Middle frontal gyrus (tissue), 1 donor: ENCODE data around the gene FGD3.
"Not testable (repeated sequence)": the region's sequence is repeated elsewhere in the genome, so short reads cannot be mapped to it uniquely, and the experiment has no call there.

Experiments
- DNase-seq: peaks from one replicate; pipeline ENCODE4 v3.0.0-alpha.2; 2015; ENCODE audit warnings: low spot score; ENCODE audit errors: extremely low spot score

FGD3 gene

GRCh38 chr9:92947268-92948037 lies at the start of gene FGD3:
Gene FGD3, plus strand, starts transcription at chr9:92947523. Its CDS starts 28,734 bp downstream, at chr9:92976257.
- no peak for DNase-seq

DNA sequence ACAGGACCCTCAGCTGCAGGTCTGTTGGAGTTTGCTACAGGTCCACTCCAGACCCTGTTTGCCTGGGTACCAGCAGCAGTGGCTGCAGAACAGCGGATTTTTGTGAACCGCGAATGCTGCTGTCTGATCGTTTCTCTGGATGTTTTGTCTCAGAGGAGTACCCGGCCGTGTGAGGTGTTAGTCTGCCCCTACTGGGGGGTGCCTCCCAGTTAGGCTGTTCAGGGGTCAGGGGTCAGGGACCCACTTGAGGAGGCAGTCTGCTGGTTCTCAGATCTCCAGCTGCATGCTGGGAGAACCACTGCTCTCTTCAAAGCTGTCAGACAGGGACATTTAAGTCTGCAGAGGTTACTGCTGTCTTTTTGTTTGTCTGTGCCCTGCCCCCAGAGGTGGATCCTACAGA lies 42.2 kb upstream of the FGD3 start:
- not testable (repeated sequence) for DNase-seq

GRCh38 chr9:92911511-92912475 lies 35.5 kb upstream of the FGD3 start:
- no peak for DNase-seq

GRCh38 chr9:92917176-92917800 lies 30.0 kb upstream of the FGD3 start:
- no peak for DNase-seq

DNA sequence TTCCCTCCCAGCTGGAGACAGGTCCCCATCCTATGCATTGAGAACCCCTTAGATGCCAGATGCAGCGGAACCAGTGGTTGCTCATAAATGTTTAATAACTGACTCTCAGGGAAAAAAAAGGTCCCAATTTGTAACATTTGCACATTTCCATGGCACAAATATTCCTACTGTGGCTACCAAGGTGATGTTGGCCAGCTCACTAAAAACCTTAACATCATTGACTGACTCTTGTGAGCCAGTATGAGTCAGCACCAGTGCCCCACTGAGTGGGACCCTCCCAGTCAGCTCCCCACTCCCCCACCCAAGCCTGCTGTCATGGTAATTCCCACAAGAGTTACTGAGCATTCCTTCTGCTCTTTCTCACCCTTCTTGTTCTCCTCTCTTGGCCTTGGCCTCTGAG lies 26.9 kb upstream of the FGD3 start:
- no peak for DNase-seq

DNA sequence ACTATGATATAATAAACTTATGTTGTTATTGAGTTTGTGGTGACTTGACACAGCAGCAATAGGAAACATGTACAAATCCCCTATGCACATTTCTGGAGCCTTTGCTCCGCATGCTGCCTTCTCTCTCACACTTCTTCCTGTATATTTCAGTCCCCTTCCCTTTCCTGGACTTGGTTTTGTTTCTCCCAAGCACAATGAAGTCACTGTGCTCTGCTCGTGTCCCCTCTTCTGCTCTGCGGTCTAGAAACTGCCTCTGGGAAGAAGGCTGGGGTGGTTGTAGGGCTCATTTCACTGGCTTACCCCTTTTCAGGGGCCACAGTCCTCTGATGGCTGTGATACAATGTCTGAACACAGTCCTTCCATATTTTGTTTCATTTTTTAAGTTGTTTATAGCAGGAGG lies 15.7 kb upstream of the FGD3 start:
- DNase-seq: no peak

DNA sequence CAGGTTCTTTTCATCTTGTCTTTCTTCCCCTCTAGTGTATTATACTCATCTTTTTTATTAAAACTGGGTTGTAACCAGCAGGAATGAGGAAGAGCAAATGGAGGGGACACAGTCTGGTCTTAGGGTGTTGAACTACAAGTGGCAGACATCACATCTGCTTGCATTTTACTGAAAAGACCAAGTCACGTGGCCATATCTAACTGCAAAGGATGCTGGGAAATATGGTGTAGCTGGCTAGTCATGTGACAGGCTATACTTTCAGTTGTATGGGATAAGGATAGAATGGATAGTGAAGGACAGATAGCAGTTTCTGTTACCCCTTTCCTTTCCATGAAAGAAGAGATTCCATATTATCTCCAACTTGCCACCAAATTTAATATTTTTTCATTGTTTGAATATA lies 13.0 kb upstream of the FGD3 start:
- DNase-seq: no peak

GRCh38 chr9:92938025-92938424 lies 9.3 kb upstream of the FGD3 start:
- no peak for DNase-seq

DNA sequence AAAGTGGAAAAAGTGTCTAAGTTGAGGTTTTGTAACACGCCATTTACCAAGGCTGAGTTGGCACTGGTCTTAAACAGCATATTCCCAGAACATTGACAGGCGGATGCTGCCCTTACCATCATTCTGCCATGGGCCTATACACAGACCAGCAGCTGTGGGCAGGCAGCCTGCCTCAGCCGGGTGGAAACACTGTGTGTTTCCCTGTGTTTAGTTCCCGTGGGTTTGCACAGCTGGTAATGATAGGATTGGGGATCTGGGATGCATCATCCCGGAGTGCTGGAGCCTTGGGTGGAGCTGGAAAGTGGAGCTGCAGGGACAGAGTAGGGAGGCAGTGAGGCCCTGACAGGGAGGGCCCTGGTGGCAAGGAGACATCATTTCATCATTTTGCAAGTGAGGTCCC lies 5.5 kb upstream of the FGD3 start:
- DNase-seq: no peak

DNA sequence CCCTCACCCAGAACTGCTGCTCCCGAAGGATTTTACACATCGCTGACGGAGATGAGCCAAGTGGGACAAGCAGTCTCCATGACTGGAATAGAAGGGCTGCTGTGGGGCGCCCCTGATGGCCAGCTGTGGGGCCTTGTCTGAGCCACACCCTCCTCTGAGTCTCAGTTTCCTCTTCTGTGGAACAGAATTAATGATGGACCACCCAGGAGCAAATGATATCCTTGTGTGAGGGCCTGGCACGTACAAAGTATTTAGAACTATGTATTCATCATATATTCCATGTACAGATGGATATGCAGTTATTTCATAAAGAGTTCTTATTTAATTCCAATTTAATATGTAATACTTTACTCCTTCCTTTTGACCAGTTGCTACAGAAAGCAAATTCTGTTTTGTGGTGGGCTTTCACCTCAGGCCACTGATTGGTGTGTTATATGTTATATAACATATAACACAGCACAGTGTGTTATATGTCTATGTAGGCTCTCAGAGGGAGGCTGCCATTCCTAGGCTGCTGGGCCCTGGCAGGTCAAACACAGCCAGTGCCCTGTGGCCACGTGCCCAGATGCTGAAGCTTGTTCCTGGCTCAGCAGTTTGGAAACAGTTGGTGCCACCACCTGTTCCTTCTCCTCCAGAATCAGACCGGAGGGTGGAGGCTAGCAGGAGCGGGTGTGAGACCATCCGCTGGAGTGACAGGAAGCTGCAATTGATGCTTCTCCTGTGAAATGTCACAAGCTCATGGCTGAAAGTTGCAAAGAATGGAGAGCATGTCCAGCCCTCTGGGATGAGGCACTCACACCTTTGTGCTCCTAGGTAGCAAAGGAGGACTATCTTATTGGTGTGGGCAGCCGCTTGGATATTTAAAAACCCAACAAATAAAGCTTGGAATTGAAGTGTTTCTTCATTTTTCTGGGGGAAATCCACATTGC lies 4.4 kb upstream of the FGD3 start:
- DNase-seq: no peak

DNA sequence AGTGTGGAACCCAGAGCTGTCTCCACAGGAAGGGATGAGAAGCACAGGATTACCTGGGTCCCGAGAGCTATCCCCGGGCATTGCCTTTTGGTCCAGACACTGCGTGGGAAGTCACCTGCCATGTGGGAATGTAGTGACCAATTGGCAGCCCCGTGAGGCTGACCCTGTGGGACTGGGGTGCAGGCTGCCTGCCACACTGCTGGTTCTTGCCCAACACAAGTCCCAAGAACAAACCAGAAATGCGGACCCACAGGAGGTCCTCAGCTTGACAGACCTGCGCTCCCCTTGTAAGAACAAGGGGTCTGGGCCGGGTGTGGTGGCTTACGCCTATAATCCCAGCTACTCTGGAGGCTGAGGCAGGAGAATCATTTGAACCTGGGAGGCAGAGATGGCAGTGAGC lies 2.4 kb upstream of the FGD3 start:
- DNase-seq: no peak

- DNase-seq: no peak
Observed at GRCh38 chr9:92945796-92946195, 1.5 kb upstream of the FGD3 start.

DNA sequence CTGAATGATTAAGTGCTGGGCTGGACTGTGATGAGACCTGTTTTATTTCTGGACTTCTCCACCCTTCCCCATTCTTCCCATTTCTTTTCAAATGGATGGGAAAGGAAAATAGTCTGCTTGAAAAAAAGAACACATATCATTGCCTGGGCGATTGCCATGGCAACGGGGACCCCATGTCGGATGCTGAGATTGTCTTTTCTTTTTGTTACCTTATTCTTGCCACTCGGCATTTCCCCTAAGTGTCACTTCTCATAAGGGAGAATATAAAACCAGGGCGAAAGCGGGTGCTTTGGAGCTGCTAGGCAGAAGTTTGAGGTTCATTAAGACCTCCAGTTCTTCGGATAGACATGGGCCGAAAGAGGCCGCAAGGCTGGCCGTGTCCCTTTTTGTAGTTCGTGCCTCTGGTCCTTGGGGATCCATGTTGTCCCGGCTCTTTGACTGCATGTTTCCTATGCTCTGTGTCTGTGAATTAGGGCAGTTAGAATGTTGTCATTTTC lies 763 bp downstream of the FGD3 start:
- DNase-seq: no peak

GRCh38 chr9:92948632-92949031 lies 1.3 kb downstream of the FGD3 start:
- DNase-seq: no peak

DNA sequence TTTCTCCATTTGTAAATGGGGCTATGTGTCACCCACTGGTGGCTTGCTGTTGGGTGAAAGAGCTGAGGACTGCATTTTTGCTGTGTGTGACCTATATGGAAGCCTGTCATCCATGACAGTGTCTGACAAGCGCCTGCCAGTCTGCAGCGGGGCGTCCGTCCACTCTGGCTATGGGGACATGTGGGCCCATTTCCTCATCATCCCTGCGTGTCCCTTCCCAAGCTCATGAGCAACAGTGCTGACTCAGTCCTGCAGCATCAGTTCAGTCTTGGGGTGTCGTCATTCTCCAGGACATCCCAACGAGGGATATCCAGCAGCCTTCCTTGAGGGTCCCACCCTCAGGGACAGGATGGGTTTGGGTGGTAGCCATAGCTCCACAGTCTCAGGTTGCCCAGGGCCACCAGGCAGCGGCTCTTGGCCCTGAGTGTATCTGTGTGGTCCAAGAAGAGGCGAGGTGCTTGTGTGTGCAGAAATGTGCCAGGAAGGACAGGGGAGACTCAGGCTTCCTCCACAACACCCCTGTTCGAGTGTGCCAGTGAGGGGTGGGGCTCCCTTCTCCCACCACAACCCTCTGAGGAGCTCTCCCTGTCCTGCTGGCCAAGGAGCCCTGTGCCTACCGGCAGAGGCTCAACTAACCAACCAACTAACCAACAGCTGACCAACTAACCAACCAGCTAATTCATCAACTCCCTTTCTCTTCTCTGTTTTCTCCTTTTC lies 2.1 kb downstream of the FGD3 start:
- DNase-seq: no peak

GRCh38 chr9:92950359-92950955 lies 3.1 kb downstream of the FGD3 start:
- no peak for DNase-seq

DNA sequence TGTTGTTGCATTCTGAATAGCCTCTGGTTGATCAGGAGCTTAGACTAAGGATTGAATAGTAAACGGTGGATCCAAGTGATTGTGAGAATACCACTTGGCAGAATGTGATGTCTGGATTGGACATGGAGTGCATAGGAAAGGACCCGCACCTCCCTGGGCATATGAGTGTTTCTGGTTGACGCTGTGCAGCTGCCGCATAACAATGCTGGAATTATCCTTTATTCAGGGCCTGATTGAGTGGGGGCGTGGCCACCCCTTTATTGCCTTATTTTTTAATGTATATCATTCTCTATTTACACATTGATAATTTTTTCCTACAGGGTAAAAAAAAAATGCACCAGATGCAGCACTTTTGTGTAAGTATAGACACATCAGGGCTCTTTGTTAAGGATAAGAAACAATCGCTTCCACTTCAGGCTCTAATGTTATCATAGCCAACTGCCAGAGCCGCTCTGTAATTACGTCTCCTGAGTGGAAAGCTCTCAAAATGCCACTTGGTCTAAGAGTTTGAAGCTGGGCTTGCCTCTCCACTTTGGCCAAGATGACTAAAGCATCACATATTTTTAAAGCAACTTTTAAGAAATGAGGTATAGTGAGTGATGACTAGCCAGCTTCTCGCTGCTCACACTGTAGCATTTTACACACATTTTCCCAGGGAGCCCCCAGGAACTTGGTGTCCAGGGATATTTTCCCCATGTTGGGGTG lies 5.7 kb downstream of the FGD3 start:
- DNase-seq: no peak

- DNase-seq: no peak
Observed at GRCh38 chr9:92954049-92954861, 6.9 kb downstream of the FGD3 start.
